ENCODE data around the gene IL20. TPM values are rescaled to one million over a fixed set of nuclear protein-coding genes. Genes with fewer than 3 reads are reported as not detected.

Gene IL20
- total RNA-seq, 4 donors from 2014 or later = not detected

GRCh38 chr1:206872139-206872538 lies 6.7 kb downstream of the IL20 start:
- intact Hi-C loops (cut with DNase I) = no loop called here
- no peak overlapping the region for H3K27ac ChIP-seq
- no peaks in the 10 kb centered on the region for H3K27me3 ChIP-seq
- no peaks in the 10 kb centered on the region for H3K9me3 ChIP-seq
- H3K36me3 ChIP-seq = no peaks in the 10 kb centered on the region
- H3K4me3 ChIP-seq (replicated peaks in 1 of 3) = no peak overlapping the region
- no peak for DNase-seq
- H3K4me1 ChIP-seq = peaks cover 10 to 18% of the 10 kb centered on the region in 2 donors
- 74 to 79% methylated on average over 3 of the region's 3 CpGs for WGBS, 2 donors
- TF ChIP-seq CTCF (IDR thresholded peaks at IDR 0.05) (no peak), POLR2A (IDR thresholded peaks at IDR 0.05) (no peak)

DNA sequence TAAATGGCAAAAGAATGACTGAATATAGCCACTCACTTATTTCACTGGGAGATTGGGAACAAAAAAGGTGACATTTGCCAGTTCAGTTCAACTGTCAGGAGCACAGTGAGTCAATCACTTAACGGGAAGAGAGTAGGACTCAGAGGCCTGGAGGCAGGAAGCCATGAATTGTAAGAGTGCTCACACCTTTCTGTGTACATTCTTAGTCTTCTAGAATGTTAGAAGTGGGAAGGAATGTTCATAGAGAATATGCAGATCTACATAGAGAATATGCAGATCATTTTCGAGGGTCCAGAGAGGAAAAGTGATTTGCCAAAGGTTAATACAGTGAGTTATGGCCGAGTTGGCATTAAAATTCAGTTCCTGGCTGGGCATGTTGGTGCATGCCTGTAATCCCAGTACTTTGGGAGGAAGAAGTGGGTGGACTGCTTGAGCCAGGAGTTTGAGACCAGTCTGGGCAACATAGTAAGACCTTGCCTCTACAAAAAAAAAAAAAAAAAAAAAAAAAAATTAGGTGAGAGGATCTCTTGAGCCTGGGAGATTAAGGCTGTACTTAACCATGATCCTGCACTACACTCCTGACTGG lies 8.3 kb downstream of the IL20 start:
- no peak overlapping the region for H3K4me3 ChIP-seq (replicated peaks in 1 of 3)
- no peak for DNase-seq
- 87 to 89% methylated on average over 3 of the region's 3 CpGs for WGBS, 2 donors
- no peaks in the 10 kb centered on the region for H3K36me3 ChIP-seq
- no peak for TF ChIP-seq POLR2A (IDR thresholded peaks at IDR 0.05)
- TF ChIP-seq CTCF (IDR thresholded peaks at IDR 0.05) = no peak
- intact Hi-C loops (cut with DNase I) = no loop called here
- peaks cover 10 to 18% of the 10 kb centered on the region in 2 donors for H3K4me1 ChIP-seq
- H3K27ac ChIP-seq = no peak overlapping the region
- no peaks in the 10 kb centered on the region for H3K27me3 ChIP-seq
- no peaks in the 10 kb centered on the region for H3K9me3 ChIP-seq

DNA sequence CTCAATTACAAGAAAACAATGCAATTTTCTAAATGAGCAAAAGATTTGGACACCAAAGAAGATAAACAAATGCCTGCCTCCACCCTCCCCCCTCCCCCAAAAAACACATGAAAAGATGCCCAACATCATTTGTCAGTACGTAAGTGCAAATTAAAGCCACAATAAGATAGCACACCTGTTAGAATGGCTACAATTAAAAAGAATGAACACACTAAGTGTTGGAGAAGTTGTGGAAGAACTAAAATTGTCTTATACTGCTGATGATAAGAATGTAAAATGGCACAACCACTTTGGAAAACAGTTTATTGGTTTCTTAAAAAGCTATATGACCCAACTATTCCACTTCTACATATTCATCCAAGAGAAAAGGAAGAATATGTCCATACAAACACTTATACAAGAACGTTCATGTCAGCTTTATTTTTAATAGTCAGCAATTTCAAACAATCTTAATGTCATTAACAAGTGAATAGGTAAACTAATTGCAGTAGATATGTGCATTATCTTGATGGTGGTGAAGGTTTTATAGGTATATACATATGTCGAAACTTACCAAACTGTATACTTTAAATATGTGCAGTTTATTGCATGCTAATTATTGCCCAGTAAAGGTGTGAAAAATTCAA lies 10.4 kb downstream of the IL20 start:
- H3K36me3 ChIP-seq = no peaks in the 10 kb centered on the region
- no peak for DNase-seq
- intact Hi-C loops (cut with DNase I) = no loop called here
- no peak overlapping the region for H3K27ac ChIP-seq
- H3K4me3 ChIP-seq (replicated peaks in 1 of 3) = no peak overlapping the region
- no peaks in the 10 kb centered on the region for H3K27me3 ChIP-seq
- 87 to 88% methylated on average over 3 of the region's 3 CpGs for WGBS, 2 donors
- H3K4me1 ChIP-seq = no peaks in the 10 kb centered on the region
- no peaks in the 10 kb centered on the region for H3K9me3 ChIP-seq
- TF ChIP-seq POLR2A (IDR thresholded peaks at IDR 0.05) (no peak), CTCF (IDR thresholded peaks at IDR 0.05) (no peak)

DNA sequence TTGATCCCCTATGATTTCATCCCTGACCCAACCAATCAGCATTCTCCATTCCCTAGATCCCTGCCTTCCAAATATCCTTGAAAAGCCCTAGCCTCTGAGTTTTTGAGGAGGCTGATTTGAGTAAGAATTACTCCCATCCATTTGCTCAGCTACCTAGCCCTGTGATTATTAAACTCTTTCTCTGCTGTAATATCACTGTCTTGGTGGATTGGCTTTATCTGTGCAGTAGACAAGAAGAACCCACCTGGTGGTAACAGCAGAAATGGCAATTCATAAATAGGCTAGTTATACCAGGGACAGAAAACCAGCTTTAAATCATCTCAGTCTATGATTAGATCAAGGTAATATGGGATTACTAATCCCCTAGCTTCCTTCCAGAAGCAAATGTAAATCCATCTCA lies 13.0 kb downstream of the IL20 start:
- no peak overlapping the region for H3K27ac ChIP-seq
- TF ChIP-seq POLR2A (IDR thresholded peaks at IDR 0.05) (no peak), CTCF (IDR thresholded peaks at IDR 0.05) (no peak)
- intact Hi-C loops (cut with DNase I) = no loop called here
- H3K4me3 ChIP-seq (replicated peaks in 1 of 3) = no peak overlapping the region
- no peak for DNase-seq
- H3K27me3 ChIP-seq = no peaks in the 10 kb centered on the region
- H3K9me3 ChIP-seq = no peaks in the 10 kb centered on the region
- no peaks in the 10 kb centered on the region for H3K36me3 ChIP-seq
- no peaks in the 10 kb centered on the region for H3K4me1 ChIP-seq

DNA sequence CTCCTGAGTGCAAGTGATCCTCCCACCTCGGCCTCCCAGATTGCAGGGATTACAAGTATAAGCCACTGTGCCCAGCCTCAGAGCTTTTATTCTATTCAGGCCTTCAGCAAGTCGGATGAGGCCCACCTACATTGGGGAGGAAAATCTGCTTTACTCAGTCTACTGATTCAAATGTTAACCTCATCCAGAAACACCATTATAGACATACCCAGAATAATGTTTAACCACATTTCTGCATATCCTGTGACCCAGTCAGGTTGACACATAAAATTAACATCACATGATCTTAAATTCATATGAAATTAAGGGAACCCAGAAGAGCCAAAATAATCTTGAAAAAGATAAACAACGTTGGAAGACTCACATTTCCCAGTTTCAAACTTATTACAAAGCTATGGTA lies 14.9 kb downstream of the IL20 start:
- Histone ChIP-seq H3K4me3 (replicated peaks in 1 of 3) (no peak overlapping the region), H3K36me3 (no peaks in the 10 kb centered on the region), H3K27me3 (no peaks in the 10 kb centered on the region), H3K9me3 (no peaks in the 10 kb centered on the region), H3K27ac (no peak overlapping the region), H3K4me1 (no peaks in the 10 kb centered on the region)
- no peak for DNase-seq
- intact Hi-C loops (cut with DNase I) = no loop called here
- TF ChIP-seq CTCF (IDR thresholded peaks at IDR 0.05) (no peak), POLR2A (IDR thresholded peaks at IDR 0.05) (no peak)
- WGBS, 2 donors = 81 to 85% methylated on average over 3 of the region's 3 CpGs
